SKM-1 (cell line): ENCODE results near the gene ZNF33A.
A peak's percentile ranks its signal among the peaks of the same experiment; 100 is the strongest.
"Not testable (repeated sequence)": the region's sequence is repeated elsewhere in the genome, so short reads cannot be mapped to it uniquely, and the experiment has no call there.

ENCODE experiments used
- DNase-seq: peaks from one replicate; lab custom pipeline; 2025; ENCODE audit not compliant: unreplicated experiment; lab: John Stamatoyannopoulos, UW

ZNF33A gene

DNA sequence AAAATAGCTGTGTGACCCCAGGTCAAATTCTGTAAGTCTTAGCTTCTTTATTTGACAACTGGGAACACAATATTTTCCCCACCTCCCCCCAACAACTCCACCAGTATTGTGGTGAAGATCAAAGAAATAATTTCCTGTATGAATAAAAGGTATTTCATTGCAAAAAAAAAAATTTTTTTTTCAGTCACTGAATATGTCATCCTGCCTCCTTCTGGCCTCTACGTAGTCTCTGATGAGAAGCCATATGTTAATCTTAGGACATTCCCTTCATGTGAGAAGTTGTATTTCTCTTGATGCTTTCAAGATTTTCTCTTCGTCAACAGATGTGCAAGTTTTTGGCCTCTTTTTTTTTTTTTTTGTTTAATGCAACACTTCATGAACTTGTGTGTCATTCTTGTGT, 33.0 kb downstream of the ZNF33A start:
- DNase-seq = no peak

DNA sequence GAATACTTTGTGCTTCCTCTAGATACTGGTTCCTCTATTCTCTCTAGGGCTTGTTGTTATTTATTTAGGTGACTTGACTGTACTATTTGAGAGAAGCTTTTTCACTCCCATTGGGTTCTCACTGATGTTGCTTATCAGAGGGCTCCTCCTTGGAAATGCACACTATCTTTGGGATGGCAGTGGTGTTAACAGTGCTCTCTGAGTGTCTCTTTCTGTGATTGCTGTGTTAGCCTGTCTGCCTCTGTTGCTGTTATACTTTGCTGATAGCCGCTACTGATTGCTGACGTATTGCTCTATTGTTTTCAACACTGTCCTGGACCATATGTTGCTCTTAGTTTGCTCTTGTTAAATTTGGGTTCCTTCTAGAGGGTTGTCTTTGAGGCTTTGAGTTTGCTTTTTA, 34.7 kb downstream of the ZNF33A start:
- no peak for DNase-seq

DNA sequence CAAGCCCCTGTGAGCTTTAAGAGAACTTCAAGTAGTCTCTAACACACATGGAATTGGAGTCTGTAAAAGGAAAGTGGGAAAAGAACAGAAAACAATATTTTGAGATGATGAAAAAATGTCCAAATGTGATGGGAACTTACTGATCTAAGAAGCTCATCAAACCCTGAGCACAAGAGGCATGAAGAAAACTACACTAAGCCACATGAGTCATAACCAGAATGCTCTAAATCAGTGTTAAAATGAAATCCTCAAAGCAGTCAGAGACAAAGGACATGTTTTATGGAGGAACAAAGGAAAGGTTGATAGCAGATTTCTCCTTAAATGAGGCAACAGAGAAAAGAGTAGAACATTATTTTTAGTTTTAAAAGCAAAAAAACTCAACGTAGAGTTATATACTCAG, 37.2 kb downstream of the ZNF33A start:
- no peak for DNase-seq

DNA sequence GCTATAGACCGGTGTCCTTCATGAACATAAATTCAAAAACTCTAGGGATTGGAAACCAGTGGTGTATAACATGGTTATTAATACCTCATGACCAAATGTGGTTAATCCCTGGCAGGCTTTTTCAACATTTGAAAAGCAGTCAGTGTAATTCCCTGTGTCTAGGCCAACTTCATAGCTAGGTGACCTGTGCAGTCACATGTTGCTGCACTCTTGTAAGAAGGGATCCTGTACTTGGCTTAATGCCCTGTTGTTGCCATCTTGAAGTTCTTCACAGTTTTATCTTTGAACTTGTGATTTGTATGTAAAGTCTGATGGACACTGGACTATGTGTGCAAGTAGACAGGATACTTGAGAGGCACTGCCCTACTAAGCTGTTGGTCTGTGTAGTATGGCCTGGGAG, 39.7 kb downstream of the ZNF33A start:
- no peak for DNase-seq

DNA sequence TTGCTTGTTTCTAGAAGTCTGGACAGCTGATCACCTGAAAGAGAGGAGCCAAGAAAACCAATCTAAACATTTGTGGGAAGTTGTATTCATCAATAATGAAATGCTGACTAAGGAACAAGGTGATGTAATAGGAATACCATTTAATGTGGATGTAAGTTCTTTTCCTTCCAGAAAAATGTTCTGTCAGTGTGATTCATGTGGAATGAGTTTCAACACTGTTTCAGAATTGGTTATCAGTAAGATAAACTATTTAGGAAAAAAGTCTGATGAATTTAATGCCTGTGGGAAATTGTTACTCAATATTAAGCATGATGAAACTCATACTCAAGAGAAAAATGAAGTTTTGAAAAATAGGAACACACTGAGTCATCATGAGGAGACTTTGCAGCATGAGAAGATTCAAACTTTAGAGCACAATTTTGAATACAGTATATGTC, 43.9 kb downstream of the ZNF33A start:
- no peak for DNase-seq

DNA sequence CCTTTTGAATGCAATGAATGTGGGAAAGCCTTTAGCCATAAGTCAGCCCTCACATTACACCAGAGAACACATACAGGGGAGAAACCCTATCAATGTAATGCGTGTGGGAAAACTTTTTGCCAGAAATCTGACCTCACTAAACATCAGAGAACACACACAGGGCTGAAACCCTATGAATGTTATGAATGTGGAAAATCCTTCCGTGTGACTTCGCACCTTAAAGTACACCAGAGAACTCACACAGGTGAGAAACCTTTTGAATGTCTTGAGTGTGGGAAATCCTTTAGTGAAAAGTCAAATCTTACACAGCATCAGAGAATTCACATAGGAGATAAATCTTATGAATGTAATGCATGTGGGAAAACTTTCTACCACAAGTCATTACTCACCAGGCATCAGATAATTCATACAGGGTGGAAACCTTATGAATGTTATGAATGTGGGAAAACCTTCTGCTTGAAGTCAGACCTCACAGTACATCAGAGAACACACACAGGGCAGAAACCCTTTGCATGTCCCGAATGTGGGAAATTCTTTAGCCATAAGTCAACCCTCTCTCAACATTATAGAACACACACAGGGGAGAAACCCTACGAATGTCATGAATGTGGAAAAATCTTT, 44.9 kb downstream of the ZNF33A start:
- DNase-seq = not testable (repeated sequence)

DNA sequence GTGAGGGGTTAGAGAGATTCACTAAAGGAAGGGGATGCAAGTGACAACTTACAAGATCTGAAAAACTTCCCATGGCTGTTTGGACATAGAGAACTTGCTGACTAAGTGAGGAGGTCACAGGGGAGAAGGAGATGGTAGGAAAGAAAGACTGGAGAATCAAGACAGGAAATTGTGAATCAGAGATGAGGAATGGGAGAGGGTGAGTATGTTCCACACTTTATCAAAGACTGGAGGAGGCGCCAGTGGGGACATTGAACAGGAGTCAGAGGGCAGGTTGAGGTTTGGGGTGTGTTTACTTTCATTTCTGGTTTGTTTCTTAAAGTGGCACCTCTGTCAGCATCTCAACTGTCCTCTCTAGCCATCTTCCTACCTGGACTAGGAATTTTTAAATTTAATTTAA, 59.2 kb downstream of the ZNF33A start:
- DNase-seq = not testable (repeated sequence)

DNA sequence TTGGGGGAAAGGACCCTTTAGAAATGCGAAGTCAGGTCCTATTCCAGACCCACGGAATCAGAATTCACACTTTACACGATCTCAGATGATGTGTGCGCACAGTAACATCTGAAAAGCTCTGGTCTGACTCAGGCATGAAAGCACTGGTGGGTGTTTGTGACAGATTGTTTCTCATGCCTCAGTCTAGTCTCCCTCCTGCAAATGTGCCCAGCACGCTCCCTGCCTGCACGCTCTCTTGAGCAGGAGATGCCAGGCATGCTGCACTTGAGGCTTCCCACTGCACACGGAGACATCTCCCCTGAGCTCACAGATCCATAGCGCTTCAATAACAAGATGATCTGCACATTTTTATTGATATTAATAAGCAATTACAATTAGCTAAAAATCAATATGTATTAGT, 60.0 kb downstream of the ZNF33A start:
- DNase-seq = no peak

DNA sequence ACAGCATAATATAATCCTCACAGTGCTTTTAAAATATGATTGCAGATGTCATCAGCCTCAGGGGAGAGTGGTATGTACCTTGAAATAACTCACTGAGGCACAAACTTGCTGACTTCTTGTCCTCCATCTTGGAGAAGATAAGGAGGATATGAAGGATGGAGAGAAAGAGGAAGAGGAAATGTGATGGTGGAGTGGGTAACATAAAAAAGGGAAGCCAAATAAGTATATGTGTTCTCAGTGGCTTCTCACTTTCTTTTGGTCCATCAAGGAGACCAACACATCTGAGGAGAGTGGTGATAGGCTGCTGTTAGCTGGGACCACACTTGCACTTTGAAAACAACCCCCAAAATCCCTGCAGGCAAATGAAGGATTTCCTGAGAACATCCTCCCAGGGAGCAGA, 62.1 kb downstream of the ZNF33A start:
- DNase-seq = no peak

DNA sequence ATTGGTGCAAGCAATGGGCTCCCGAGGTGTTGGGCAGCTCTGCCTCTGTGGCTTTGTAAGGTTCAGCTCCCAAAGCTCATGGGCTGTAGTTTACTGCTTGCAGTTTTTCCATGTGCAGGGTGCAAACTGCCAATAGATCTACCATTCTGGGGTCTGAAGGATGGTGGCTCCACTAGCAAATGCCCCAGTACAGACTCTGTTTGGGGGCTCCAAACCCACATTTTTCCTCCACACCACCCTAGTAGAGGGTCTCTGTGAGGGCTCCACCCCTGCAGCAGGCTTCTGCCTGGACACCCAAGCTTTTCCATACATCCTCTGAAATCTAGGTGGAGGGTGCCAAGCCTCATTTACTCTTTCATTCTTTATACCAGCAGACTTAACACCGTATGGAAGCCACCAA, 66.2 kb downstream of the ZNF33A start:
- DNase-seq = no peak

DNA sequence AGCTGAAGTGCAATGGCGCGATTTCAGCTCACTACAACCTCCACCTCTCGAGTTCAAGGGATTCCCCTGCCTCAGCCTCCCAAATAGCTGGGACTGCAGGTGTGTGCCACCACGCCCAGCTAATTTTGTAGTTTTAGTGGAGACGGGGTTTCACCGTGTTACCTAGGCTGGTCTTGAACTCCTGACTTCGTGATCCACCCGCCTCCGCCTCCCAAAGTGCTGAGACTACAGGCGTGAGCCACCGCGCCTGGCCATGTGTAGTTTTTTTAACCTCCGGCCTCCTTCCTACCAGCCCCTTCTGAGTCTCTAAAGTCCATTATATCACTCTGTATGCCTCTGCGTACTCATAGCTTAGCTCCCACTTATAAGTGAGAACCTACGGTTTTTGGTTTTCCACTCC, 82.8 kb downstream of the ZNF33A start:
- DNase-seq = not testable (repeated sequence)

DNA sequence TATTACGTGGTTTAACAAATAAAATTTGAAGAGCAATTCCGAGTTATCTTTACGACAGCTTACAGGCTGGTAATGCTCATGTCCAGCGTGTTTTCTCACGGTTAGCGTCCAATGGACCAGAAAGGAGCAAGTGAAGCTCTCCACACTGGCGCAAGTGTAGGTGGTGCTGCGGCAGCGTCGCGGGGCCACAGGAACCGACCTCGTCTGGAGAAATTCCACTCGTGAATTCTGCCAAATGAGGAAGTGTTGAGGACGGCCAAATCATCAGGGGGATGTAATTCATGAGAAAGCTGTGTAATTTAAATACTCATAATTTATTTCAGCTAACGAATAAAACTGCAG, 83.3 kb downstream of the ZNF33A start:
- no peak for DNase-seq

DNA sequence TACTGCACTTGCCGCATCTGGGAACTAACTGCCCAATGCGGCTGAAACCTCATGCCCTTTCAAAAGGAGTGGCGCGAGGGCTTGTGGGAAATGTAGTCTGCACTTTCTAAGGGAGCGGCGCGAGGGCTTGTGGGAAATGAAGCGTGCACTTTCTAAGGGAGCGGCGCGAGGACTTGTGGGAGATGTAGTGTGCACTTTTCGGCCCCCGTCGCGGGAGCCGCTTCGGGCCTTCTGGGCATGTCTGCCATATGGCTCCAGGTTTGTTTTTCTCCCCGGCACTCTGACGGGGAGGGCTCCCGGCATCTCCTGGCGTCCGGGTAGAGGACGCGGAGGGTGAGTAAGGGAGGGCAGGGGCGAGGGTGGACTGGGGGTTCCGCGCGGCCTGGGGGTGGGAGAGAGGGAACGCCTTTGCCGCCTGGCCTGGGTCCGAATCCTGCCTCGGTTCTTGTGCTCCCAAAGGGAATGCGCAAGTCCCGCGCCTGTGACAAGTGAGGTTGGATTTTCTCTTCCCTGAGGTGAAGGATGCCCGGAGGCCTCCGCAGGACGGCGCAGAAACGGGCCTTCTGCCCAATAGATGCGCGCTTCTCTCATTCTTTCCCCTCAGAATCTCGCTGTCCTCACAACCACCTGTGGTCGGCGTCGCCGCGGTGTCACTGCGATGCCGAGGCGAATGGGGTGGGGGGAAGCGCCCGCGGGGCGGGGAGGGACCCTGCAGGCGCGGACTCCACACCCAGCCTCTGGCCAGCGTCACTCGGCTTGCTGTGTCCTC, 83.9 kb downstream of the ZNF33A start, which contains the start of gene ZNF37A:
TSS of gene ZNF37A (plus strand) at position 180 of the 769 bp plus-strand sequence. CDS start 2,281 bp downstream, outside the sequence.
- peak; percentile 52 for DNase-seq

DNA sequence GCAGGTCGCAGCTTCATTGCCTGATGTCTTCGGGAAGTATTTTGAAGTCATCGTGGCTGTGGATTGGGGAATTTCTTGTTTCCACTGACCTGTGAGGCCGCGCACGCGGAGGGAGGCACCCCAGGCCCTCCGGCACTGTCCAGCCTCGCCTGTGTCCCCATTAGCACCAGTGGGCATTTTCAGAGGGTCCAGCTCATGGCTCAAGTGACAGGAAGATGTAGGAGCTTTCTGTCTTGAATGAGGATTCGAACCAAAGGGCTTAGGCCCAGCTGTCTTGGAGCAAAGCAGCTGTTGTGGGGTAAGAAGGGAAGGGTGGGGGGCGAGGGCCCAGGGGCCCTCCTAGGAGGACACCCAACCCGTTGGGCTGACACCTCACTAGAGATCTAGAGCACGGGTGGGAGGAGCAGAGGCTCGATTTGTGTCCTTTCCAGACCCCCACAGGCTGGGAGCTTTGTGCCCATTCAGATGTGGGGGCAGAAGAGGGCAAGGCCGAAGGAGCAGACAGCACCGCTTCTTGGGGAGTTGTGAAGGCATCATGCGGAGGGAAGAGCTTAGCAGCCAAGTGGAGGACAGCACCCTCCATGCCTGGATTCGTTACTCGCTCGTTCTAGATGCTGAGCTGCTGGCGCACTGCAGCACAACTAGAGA, 84.6 kb downstream of the ZNF33A start:
- DNase-seq = no peak

DNA sequence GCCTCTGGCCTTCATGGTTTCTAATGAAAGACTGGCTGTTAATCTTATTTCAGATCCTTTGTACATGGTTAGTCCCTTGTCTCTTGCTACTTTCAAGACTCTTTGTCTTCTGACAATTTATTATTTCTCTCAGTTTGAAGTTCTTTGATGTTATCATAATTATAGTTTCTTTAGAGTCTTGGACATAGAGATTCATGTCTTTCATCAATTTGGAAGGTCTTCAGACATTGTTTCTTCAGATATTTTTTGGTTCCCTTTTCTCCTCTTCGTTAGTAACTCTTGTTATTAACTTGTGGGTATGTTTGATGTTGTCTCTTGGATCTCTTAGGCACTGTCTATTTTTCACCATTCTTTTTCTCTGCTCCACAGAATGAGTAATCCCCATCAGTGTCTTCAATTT, 92.4 kb downstream of the ZNF33A start:
- no peak for DNase-seq

DNA sequence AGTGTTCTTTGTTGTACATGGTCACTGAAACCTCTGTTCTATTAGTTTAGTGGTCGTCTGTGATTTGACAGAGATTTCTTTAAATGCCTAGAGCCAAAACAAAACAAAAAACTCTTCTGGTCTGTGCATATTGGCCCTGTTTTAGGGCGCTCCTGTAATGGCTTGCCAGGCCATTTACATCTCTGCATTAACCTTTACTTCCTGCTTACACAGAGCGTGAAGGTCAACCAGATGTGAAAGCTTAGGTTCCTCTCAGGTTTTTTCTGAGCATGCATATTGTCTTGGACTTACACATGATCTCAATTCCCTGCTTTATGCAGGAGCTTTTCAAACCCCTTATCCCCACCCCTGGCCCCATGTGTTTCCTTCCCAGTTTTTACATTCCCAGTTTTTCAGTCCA, 93.3 kb downstream of the ZNF33A start:
- DNase-seq = no peak

DNA sequence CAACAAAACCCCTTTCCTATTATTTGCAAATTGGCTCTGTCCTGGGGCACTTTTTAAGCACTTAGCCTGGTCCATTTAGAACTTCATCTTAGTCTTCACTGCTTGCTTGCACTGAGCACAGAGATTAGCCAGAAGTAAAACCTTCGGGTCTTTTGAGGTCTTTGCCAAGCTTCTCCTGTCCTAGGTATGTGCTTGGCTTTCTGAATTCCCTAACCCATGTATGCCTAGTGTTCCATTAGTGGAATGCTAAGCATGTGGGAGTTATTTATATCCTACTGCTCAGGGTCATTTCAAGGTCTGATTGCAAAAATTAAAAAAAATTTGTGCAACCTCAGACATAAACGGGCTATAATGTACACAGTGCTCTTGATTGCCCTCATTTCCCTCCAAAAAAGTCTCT, 101.7 kb downstream of the ZNF33A start:
- DNase-seq = no peak
